Anterior cingulate cortex (tissue), 58 donors: Measurements from ENCODE around the gene MGMT.
A peak's percentile ranks its signal among the peaks of the same experiment; 100 is the strongest.
"Not testable (repeated sequence)": the region's sequence is repeated elsewhere in the genome, so short reads cannot be mapped to it uniquely, and the experiment has no call there.

Source experiments
- DNase-seq, 58 donors: peaks; one replicate each; lab custom pipeline; 2025; lab: John Stamatoyannopoulos, UW

MGMT gene

DNA sequence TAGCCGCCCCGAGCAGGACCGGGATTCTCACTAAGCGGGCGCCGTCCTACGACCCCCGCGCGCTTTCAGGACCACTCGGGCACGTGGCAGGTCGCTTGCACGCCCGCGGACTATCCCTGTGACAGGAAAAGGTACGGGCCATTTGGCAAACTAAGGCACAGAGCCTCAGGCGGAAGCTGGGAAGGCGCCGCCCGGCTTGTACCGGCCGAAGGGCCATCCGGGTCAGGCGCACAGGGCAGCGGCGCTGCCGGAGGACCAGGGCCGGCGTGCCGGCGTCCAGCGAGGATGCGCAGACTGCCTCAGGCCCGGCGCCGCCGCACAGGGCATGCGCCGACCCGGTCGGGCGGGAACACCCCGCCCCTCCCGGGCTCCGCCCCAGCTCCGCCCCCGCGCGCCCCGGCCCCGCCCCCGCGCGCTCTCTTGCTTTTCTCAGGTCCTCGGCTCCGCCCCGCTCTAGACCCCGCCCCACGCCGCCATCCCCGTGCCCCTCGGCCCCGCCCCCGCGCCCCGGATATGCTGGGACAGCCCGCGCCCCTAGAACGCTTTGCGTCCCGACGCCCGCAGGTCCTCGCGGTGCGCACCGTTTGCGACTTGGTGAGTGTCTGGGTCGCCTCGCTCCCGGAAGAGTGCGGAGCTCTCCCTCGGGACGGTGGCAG, at the start of gene MGMT:
Gene MGMT (plus strand): TSS at position 539 of the 656 bp plus-strand sequence.
- DNase-seq: peak; percentile 17 to 95 (median 87)

DNA sequence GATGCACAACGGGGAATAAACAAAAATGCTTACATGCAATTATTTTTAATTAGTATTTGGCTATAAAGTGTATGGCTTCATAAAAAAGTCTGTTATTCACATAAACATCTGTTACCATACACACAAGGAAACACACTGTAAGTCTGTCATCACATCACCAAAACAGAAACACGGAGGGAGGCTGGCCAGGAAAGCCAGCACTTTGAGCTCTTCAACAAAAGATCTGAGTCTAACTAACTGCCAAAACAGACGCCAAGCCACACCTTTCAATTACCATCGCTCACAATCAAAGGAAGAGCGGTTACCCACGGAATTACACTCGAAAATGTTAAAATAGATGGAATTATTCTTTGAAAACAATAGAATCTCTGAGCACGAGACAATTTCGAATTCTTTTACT, 49.2 kb upstream of the MGMT start:
- DNase-seq: no peak

DNA sequence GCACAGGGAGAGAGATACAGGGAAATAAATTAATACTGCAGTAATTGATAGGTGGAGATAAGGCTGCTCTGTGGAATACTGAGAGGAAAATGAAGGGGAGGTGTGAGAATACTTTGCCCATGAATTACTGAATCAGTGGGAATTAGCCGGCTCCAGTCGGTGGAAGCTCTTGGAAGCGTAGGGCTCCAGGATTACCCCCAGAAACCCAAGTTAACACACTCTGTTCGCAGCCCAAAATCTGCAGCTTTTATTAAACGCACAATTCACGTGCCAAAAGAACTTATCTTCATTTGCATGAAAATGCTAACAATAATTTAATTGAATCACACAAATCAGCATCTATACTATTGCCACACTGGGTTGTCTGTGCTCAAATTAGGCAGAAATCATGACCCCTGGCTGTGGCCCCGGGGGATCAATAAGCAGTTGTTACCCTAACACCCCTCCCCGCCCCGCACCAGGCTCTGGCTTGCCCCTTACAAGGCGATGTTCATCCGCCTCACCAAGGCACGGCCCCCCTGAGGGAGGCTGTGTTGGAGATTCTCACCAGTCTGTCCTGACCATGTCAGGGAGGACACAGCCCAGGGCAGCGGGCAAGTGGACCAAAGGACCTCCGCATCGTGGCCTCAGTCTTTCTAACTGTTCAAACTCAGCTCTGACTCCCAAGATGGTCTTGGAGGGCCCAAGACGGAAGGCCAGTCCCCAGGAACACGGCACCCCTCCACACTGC, 48.4 kb upstream of the MGMT start:
- DNase-seq: no peak

DNA sequence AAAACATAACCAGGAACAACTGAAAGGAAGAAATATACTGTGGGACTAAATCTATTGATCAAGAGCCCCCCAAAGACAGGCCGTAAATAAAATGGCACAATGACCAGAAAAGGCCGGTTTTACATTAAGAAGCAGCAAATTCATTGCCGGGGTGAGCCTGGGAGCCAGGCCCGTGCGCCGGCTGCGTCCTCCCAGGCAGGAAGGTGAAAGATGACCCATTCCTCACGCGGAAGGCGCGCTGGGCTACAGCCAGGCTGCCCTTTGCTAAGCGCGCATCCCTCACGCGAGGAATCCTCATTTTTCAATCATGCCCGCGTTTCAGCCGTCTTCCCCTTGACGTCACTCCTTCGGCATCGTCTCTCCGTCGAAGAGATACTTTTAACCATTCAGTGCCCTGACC, 47.6 kb upstream of the MGMT start:
- no peak for DNase-seq

DNA sequence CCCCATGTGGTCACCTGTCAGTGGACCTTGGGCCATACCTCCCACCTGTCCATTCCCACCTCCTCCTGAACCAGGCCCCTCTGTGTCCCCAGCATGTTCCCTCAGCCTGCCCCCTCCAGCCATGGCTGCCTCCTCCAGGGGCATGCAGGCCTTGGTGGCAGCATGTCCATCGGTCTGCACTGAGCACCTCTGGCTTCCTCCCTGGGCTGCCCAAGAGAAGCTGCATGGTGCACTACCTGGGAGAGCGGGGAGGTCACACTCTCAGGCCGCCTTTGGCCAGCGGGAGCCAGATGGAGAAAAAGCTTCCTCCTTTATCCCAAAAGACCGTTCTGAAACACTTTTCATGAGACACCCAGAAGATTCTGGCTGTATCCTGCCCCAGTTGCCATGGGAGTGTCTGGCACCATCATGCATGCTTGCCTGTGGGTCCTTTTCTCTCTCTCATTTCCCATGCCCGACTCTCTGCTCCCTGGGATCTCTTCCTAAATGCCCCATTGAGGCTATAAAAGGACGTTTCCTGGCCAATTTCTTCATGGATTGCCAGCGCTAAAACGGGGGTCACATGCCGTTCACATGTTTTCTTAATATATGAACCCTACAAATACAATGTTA, 45.5 kb upstream of the MGMT start:
- peak in 1 of 58 donors; percentile 25 for DNase-seq

DNA sequence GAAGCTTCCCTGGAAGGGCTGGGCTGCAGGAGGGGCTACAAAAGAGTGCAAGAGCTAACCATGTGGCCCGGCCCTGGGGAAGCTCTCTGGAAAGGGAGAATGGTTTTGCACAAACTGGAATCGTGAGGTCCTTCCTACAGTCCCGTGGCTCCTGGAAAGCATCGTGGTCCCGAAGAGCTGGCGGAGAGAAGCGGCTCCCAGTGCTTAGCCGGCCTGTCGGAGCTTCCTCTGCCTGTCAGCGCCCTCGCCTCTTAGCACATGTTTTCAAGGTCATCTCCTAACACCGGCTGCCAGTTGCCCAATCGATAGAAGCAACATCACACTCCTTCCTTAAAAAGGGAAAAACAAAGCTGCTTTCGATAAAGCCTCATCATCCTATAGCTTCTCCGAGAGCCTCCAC, 42.1 kb upstream of the MGMT start:
- no peak for DNase-seq

DNA sequence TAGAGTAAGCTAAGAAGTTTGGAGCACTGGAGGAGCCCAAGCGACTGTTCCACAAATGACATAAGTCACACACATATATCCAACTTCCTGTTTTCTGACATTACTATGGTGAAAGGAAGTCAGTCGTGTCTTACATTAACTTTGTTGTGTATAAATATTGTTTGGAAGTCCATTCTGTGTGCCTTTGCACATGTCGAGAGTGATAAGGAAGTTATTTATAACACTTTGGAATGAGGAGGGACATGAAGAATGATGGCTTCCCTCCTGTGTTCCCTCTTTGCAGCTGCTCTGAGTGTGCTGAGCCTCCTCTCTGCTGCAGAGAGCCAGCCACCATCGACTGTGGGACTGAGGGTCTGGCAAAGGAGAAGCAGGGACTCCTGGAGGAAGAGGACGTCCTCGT, 40.4 kb upstream of the MGMT start:
- no peak for DNase-seq

DNA sequence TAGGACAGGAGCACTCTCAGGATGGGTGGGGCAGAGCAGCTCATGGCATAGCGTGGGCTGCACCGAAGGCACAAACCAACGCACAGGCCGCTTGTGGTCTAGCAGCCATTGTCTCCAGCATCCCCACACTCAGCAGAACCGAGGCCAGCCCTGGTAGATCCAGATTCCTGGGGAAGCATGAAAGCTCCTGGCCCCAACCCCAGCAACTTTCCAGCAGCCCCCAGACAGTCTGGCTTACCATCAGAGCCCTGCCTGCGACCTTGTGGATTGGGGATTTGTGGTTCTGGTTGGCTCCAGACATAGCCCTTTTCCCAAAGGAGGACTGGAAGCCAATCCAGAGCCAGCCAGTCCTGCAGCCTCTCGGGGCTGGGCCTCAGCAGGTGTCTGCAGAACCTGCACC, 33.8 kb upstream of the MGMT start:
- no peak for DNase-seq

DNA sequence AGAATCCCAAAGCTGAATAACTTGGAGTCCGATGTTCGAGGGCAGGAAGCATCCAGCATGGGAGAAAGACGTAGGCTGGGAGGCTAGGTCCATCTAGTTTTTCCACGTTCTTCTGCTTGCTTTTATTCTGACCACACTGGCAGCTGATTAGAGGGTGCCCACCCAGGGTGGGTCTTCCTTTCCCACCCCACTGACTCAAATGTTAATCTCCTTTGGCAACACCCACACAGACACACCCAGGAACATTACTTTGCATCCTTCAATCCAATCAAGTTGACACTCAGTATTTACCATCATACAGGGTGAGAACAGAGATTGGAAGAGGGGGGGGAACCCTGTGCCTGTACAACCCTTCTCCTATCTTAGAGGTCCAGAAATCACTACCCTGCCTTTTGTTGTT, 31.3 kb upstream of the MGMT start:
- DNase-seq: not testable (repeated sequence)

DNA sequence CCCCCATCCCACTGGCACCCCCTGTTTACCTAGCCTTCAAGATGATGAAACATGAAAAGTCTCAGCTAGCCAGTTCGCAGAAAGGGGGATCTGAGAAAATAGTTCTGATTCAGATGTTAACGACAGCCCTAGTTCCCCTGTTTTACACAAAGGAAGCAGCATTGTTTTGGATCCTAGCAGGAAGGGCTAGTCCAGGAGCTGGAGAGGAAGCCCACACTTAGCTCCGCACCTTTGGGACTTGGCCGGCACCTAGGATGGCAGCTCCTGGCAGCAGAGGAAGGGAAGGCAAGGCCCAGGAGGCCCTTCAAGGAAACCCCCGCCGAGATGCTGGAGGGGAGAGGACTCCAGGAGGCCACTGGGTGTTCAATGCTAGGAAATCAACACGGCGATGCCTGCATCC, 29.0 kb upstream of the MGMT start:
- no peak for DNase-seq

DNA sequence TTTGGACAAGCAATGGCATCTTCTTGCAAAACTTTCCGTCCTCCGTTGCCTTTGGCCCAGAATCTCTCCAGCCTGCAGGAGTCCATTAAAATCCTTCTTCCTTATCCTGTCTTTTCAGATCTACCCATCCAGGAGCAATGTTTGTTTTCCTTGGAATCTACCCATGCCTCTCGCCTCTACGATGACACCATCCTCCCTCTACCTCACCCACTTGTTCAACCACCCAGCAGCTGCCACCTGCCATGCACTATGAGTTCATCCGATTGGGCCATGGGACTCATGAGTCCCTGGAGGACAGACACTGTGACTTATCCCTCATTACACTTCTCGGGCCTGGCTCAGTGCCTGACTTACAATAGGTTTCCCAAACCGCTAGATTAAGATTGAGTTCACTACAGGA, 26.8 kb upstream of the MGMT start:
- no peak for DNase-seq

DNA sequence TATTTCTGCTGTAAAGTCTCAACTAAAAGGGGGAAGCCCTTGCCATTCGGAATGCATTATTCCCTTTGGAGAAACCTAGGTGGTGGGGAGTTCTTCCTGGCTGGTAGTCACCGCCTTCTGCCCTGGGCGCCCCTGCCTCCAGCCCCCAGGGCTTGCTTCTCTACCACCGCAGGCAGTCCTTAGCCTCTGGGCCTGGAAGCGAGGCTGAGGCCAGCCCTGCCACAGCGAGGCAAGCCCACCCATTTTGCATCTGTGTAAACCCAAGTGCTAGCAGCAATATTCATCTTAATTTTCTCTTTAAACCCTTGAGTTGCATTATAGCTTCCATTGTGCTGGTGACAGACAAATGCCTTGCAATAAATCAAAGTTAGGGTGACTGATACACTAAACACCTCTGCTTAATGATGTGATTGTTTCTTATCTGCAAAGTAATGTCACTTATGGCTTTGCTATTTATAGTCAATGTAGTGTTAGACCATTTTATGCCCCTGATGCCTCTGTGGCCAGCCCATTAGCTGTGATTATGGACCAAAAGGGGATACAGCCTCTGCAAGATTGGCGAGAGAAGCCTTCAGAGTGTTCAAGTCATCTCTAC, 26.2 kb upstream of the MGMT start:
- no peak for DNase-seq

DNA sequence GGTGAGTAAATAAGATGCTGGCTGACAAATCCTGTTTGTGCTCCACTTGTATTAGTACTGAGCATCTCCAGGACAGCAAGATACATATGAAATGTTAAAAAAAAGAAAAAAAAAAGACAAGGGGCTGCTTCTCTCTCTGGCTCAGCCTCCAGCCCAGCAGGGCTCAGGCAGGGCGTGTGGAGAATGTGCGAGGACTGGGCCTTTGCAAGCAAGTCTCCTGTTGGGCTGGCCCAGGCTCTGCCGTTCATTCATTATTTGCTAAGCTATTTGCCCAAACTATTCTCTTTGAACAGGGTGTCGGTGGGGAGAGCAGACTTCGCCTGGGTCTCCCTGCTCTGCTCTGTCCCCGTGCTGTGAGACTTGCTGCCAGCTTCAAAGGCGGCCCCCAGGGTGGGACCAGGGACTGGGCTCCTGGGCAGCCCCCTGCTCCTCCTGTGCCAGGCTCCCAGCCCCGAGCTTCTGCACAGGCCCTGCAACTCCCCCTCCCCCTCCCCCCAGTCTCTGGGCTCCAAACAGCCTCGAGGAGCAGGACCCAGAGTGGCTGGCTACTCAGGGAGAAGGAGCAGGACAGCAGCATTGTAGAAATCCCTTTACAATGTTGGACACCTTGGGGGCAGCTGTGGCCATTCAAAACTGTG, 25.6 kb upstream of the MGMT start:
- no peak for DNase-seq

DNA sequence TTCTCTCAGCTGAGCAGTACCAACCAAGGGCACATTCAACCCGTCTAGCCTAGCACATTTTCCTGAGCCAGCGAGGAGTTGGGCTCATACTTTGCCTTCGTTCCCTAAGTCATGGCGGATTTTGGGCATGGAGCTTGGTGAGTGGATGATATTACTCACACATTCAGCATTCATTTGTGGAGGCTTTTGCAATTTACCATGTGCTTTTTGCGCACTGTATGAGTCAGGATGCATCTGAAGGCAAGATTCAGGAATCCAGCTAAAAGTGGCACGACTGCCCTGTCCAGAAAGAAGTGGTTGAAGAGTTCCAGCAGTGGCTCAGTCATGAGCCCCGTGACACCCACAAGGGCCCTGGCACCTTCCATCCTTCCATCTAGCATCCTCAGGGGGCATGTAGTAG, 24.2 kb upstream of the MGMT start:
- no peak for DNase-seq

DNA sequence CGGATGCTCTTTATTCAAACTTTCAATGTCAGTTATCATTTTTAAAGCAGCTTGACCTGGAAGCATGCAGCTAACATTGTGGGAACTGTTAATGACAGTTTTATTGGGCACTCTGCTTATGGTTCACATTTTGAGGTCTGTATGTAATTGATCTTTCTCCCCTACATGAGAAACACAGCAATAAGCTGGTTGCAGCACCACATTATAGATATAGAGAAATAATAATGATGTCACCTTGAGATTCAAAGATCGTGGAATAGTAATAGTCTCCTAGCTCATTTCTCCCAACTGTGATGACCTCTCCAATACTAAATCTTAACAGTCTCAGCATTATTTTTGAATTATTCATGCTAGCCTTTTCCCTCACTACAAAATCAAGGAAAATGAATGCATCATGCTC, 22.7 kb upstream of the MGMT start:
- no peak for DNase-seq

DNA sequence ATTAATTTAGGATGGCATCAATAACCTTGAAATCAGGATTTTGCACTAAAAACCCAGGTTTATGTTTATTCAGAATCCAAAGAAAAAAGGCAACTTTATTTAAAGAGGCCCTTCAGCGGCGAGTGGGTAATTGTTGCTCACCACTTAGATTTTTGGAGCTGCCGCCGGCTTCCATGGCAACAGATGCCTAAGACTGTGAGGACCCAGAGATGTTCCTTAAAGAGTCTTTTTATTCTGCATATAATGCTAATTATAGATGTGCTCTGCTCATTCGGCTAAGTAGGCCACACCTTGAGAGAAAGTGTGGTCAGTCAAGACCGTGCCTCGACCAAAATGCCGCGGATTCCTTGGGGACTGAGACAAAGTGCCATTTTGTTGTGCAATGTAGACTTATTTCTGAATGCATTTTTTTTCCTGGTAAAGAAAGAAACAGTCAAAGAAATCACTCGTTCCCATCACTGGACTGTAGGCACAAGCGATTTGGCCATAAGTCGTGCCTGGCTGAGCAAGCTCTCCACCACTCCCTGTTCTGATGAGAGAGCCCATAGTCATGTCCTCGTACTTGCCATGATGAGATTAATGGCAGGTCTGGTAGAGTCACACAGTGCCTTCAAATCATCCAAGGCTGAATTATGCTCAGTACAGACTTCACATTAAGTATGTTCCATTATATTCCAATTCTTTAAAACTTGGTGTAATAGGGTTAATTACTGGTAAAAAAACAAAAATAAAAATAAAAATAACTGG, 21.4 kb upstream of the MGMT start:
- peak in 15 of 58 donors; percentile 3 to 52 (median 16) for DNase-seq

DNA sequence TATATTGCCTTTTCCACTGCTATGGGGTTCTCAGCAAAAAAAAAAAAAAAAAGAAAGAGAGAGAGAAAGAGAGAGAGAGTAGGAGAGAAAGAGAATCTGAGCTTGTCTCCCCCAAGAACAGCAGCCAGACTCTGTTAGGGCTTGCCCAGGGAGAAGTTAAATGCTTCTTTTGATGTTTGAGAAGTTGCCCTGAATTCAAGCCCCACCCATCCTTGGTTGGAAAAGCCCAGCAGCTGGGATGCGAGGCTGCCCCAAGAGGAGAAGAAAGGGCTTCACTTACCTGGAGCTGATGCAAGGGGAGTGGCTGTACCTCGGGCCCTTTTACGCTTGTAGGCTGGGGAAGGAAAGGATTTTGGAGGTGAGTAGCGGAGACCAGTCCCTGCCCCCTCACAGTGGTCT, 20.9 kb upstream of the MGMT start:
- no peak for DNase-seq

DNA sequence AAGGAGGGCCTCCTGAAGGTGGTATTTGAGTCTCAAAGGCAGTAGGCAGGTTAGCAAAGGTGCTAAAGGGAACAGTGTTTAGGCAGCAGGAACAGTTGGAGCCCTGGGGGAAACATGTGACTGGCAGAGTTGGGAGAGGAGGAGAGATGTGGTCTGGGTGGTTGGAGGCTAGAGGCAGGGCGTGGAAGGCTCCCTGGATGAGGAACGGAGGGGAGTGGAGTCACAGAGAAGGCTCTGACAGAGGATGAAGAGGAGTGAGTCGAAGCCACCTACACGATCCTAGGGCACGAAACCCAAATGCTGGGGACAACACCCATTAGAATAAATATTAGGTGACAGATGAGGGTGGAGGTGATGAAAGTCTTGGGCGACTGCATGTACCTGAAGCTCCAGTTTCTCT, 19.6 kb upstream of the MGMT start:
- no peak for DNase-seq

DNA sequence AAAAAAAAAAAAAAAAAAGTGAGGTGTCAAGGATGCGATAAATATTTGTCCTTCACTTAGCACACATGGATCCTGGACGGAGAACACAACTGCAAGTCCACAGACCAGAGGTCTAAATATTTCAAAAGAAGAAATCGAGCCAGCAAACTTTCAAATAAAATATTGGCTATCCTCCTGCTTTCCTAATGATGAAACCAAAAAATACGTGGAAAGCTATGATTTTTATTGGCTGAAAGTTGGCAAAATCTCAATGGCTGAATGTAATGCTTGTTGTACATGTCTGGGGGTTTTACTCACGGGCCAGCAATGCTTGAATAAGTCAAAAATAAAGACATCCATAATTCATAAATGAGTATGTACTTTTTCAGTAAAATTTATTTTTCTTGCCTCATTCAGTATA, 19.0 kb upstream of the MGMT start:
- no peak for DNase-seq

DNA sequence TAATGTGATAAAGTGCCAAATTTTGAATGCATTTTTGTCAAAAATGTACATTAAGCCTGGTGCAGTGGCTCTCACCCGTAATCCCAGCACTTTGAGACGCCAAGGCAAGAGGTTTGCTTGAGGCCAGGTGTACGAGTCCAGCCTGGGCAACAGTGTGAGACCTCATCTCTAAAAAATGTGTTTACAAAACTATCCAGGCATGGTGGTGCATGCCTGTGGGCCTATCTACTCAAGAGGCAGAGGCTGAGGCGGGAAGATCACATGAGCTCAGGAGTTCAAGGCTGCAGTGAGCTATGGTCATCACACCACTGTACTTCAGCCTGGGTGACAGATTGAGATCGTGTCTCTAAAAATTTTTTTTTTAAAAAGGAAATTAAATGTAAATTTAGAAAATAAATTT, 18.5 kb upstream of the MGMT start:
- DNase-seq: no peak
